HCEC 1CT (cell line): Measurements from ENCODE around the gene SUN1.

Experiments
- DNase-seq: peaks from one replicate; pipeline ENCODE4 v3.0.0-alpha.2; 2017

The SUN1 gene

DNA sequence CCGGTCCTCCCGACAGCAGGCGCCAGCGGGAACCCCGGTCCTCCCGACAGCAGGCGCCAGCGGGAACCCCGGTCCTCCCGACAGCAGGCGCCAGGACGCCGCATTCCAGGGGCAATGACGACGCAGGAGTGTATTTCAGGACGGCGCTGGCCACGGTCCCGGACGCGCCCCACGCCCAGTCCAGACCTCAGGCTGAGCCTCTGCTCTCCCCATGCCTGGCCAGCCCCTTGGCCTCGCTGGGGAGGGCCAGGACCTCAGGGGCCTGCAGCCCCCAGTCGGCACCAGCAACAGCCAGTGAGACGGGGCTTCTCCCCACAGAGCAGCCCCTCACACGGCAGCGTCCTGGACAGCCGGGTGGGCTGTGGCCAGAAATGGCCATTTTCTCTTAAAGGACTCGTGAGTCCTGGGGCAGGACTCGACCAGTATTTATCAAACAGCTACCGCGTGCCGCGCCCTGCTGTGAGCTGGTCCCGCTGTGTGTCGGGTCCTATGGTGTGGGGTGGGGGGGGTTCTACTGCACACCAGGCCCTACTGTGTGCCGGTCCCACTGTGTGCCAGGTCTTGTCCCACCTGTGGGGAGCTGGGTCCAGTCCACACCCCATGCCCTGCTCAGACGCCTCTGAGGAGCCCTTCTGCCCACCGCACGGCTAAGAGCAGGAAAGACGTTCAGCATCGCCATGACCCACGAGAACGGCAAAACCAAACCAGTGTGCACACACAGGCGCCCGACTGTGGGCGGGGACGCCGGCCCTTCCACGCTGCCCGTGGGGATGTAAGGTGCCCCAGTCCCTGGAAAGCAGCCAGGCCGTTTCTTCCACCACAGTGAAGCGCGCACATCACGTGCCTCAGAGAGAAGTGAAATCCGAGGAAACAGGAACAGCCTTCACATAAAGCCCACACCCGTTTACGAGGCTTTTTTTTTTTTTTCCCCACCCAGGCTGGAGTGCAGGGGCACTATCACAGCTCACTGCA lies 77.4 kb downstream of the SUN1 start:
- no peak for DNase-seq

DNA sequence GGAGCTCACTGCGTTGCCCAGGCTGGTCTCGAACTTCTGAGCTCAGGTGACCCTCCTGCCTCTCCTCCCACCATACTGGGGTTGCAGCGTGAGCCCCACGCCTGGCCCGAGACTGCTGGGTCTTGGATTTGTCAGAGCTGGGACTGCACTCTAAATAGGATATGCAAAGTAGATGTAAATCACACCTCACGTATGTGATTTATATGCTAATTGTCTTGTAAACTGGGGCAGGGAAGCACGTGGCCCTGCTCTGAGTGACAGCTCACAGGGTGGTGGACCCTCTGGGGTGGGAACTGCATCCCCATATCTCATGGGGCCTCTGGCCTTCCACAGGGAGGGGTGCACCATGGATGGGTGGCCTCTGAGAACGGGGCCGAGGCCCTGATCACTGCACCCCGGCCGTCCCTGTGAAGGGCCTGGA lies 78.2 kb downstream of the SUN1 start:
- no peak for DNase-seq

DNA sequence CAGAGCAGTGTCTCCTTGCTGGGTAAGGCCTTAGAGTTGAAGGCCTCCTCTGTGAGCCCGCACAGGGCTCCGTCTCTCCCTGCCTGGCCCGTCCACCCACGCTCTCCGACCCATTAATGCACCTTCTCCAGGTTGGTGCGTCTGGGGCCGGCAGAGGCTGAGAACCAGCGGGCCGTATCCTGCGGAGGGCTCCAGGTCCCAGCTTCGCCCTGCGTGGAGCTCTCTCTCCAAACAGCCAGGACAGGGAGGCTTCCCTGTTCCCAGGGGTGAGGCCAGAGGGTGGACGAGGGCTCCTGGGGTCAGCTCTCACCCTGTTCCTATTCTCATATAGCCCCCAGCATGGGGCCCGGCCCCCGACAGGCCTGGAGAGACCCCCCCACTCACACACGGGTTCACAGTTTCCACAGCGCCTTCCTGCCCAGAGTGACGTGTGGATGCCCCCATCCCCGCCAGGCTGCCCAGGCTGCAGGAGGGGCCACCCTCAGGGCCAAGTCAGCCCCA lies 78.7 kb downstream of the SUN1 start:
- DNase-seq, result no peak

DNA sequence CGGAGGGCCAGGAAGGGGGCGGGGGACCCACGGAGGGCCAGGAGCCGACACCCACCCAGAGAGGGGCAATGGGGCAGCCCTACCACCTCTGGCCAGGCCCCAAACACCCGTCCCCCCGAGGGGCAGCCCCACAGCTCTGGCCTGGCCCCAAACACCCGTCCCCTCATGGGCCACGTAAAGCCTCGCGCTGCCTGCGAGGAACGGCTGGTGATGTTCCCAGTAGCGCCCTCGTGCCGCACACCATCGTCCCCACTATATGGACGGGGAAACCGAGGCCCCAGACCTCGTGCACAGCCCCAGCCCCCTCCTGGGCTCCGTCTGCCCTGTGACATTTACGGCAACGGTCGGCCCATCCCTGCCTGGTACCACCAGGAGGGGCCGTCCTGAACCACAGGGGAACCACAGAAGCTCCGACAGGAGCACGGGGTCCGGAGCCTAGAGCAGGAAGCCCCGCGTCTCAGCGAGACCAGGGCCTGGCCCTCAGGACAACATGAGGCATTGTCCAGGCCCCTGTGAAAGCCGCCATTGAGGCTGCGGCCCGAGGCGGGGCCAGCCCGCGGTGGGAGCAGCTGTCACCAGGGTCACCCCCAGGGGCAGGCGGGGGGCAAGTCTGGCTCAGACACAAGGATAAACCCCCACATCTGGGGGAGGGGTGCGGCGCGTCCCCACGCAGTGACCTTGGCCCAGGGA lies 79.7 kb downstream of the SUN1 start:
- DNase-seq, result no peak

DNA sequence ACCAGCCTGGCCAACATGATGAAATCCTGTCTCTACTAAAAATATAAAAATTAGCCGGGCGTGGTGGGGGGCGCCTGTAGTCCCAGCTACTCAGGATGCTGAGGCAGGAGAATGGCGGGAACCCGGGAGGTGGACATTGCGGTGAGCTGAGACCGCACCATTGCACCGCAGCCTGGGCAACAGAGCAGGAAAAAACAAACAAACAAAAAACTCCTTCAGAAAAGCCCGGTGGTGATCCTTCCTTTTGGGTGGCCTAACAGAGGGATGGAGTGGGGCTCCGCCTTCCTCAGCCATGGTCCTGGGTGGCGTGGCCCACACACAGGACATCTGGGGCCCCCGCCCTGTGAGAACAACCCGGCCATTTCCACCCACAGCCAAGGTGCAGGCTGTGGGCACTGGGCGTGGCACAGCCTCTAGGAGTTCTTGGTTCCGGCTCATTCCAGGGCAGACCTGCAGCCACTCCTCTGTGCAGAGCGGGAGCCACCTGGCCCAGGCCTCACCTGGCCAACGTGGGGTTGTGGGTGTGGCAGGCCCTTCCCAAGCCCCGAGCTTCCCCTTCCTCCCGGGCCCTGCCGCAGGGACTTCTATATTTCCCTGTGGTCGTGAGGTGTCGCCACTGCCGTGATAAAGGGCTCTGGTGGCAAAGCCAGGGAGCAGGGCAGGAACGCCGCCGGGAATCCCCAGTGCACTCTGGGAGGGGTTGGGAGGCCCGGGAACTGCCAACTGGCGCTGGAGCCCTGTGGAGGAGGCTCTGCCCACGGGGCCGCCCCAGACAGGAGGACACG lies 81.7 kb downstream of the SUN1 start:
- no peak for DNase-seq

DNA sequence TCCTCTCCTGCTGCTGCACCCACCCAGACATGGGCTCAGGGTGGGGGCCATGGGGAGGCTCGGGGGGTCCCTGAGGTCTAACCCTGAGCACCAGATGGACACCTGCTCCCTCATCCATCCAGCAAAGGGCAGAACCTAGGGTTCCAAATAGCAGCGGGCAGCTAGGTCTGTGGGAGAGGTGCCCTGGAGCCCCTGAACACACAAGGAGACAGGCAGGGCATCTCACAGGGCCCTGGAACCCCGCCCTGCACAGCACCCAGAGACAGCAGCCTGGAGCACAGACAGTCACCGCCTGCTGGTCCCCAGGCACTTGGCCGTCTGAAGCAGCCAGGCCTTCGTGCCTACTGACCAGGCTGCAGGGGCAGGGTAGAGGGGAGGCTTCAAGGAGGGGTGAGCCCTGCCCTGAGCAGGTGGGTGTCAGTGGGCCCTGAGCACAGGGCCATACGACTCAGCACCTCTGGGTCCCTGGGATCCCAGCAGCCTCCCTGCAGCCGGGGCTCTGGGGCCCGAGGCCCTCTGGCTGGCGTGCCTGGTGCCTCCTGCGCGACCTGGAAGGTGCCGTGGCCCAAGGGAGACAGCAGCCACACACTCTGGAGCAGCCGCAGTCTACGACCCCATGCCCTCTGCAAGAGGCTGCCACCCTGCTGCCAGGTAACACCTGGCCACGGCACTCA lies 82.4 kb downstream of the SUN1 start:
- no peak for DNase-seq

DNA sequence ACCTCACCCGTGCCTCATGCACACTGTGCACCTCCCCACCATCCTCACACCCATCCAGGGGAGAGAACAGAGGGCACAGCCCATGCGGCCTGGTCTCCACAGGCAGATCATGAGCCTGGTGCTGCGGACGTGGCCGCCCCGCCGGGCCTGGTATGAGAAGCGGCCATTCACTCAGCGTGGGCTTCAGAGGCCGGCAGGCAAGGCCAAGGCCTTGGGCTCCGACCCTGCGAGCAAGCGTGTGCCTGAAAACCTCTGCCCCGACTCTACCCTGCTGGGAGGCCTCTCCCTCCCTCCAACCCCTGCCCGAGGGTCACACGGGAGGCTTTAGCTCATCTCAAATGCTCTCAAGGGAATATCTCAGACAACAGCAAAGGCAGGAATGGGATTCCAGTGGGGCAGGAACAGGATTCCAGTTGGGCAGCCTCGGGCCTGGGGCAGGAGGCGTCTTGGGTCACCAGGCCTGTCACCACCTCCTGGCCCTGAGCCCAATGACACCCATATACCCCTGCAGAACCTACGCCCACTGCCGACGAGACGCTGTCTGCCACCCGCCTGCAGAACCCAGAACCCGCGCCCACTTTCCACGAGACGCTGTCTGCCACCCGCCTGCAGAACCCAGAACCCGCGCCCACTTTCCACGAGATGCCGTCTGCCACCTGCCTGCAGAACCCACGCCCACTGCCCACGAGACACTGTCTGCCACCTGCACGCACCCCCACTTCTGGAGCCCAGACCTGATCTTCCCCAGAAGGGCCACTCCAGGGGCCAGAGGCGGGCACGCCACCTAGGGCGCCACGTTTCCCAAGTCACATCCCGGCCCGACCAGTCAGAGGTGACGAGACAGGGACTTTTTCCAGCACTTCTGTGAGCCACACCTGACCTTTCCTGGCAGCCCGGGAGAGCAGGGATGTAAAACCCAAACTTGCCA lies 83.3 kb downstream of the SUN1 start:
- no peak for DNase-seq

DNA sequence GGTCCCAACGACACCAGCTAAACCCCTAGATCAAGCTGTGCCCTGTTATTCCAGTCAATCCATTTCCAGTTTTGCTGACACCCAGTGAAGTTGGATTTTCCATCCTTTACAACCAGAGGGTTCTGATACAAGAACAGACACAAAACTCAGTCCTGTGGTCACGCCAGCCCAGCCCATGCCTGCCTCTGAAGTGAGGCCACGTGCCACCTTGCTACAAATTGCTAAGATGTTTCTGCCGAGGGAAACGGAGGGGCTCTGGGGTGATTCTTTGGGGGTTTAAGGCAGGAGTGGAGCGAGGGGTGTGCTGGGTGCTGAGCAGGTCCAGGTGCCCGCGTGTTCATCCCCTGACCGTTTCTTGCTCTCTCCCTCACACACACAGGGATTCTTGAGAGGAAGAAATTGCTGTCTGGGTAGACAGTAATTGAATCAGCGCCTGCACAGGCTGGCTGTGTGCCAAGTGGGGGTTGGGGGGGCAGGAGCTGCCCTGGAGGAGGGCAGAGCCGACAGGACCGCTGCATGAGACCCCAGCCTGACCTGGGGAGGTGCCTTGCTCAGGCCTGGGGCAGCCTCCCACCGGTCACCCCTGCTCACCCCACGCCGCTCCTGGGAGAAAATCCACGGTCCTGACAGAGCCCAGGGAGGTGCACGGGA lies 84.1 kb downstream of the SUN1 start:
- no peak for DNase-seq

DNA sequence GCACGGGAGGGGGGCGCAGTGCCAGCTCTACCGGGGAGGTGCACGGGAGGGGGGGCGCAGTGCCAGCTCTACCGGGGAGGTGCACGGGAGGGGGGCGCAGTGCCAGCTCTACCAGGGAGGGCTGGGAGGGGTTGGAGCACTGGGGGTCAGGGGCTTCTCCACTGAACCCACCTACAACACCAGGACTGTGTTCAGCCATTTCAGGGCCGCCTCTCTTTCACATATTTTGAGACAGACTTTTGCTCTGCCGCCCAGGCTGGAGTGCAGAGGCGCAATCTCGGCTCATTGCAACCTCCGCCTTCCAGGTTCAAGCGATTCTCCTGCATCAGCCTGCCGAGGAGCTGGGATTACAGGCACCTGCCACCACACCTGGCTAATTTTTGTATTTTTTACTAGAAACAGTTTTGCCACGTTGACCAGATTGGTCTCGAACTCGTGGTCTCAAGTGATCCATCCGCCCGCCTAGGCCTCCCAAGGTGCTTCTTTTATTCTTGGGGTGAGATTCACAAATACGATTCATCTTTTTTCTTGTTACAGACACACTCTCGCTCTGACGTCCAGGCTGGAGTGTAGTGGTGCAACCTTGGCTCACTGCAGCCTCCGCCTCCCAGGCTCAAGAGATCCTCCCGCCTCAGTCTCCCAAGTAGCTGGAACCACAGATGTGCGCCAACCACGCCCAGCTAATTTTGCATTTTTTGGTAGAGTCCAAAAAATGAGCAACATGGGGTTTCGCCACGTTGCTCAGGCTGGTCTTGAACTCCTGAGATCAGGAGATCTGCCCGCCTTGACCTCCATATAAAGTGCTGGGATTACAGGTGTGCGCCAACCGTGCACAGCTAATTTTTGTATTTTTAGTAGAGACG lies 85.2 kb downstream of the SUN1 start:
- DNase-seq, result no peak

DNA sequence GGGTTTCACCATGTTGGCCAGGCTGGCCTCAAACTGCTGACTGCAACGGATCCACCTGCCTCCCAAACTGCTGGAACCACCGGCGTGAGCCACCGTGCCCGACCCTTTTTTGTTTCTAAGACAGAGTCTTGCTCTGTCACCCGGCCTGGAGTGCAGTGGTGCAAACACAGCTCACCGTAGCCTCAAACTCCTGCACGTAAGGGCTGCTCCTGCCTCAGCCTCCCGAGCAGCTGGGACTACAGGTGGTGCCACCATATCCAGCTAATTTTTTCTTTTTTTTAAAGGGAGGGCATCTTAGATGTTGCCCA lies 85.8 kb downstream of the SUN1 start:
- no peak for DNase-seq

DNA sequence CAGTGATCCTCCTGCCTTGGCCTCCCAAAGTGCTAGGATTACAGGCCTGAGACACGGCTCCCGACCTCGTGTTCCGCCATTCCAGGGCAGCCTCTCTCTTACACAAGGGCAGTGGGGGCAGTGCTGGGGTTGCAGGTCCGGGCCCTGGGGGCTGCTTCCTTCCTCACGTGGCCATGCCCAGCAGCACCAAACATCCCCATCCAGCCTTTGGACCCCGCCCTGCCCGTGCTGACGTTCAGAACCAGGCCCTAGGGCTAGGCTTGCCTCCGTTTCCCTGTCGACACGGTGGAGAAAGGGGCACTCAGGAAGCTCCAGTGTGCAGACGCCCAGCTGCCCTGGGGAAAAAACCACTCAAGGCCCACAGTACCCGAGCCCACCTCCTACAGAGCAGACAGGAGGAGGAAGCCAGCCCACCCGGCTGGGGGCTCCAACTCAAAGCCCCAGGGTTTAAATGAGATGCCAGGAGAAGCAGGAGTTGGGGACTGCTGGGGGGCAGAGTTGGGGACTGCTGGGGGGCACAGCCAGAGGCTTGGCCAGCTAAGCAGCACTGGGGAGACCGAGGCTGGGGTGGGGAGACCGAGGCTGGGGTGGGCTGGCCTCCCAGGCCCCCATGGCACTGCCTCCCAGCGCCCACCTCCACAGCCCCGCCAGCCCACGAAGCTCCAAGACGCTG lies 86.3 kb downstream of the SUN1 start:
- no peak for DNase-seq

DNA sequence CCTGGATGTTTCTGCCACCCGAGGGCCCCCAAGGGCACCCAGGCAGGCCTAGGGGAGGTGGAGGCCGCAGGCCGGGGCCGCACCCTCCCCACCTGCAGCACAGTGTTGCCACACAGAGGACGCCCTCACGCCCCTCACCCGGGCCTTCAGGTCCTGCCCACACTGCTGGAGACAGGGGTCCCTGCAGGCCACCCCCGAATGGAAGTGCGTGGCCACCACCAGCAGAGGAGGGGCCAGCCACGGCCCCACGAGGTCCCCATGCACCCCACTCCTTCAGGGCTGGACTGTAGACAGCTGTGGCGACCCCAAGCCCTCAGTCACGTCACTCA lies 86.8 kb downstream of the SUN1 start:
- no peak for DNase-seq

DNA sequence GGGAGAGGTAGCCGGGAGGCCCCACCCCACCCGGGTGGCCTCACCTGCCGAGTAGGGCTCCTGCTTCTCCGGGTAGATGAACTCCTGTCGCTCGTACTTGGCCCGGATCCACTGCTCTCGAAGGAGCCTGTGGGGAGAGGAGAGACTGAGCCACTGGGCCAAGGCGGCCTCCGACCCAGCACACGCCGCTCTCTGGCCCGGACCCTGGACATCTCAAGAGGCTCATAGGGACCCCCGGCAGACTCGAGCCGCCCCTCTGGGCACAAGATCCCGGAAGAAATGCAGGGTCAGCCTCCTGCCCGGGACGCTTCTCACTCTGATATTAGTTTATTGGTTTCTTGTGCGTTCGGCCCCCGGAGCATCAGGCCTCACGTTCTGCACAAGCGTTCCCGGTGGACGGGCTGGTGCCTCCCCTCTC lies 87.7 kb downstream of the SUN1 start:
- DNase-seq, result no peak

DNA sequence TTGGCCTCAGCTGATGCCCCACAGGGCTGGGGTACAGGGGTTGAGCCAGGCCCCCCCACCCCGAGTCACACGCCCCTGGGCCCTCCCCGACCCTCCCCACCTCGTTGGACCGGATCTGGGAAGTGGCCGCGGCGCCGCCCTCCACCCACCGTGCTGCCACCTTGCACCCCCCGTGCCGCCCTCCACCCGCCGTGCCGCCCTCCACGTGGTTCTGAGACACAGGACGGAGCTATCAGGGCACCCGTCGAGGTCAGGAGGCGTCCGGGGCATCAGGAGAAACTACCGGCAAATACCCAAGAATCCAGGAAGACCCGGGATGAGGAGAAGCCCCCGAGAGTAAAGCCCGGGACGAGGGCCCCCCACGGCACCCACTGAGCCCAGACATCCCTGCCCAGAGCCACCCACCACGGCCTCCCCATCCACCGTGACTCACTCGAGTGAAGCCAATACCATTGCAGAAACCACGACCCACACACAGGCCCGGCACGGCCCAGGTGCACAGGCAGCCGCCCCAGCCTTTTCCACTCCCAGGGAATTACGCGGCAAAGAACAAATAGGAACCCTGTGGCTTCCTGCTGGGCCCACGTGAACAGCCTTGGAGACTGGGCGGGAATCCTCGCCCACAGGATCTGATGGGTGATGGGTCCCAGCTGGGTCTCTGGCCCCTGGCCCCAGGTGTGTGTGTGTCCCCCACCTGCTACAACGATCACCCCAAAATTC lies 88.2 kb downstream of the SUN1 start:
- no peak for DNase-seq

DNA sequence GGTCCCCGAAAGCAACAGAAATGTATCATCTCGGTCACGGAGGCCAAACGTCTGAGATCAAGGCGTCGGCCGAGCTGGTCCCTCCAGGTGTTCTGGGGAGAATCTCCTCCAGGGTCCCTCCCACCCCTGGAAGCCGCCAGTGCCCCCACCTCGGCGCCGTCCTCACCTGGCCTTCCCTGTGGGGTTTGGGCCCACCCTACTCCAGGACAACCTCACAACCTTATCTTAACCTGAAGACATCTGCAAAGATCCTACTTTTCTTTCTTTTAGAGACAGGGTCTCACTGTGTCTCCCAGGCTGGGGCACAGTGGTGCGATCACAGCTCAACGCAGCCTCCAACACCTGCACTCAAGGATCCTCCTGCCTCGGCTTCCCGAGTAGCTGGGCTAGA lies 88.8 kb downstream of the SUN1 start:
- no peak for DNase-seq

DNA sequence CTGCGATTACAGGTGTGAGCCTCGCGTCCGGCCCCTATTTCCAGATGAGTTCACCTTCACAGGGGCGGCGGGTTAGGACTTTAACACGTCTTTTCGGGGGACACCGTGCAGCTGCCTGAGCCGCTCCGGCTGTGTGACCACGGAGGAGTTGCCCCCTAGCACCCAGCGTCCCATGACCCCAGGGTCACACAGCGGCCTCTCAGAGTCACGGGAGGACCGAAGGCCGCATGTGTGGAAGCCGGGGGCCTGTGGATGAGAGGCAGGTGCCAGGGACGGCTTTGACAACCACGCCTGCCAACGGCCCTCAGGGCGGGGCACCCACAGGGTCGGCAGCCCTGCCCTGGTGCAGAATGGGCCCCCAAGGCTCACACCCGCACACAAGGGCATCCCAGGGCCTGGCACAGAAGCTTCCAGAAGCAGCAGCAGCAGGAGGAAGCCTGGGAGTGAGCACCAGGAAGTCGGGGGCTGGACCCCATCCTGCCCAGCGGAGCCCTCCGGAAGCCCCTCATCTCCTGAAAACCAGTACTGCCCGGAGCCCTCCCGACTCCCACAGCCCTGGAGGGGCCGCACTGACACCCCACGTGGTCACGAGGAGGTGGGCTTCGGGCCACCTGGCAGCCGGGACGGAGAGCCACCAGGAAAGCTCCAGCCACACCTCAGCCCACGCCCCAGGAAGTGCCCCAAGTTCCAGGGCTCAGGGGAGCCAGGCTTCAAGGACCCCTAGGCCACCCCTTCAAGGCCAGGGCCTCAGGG lies 89.5 kb downstream of the SUN1 start:
- no peak for DNase-seq

DNA sequence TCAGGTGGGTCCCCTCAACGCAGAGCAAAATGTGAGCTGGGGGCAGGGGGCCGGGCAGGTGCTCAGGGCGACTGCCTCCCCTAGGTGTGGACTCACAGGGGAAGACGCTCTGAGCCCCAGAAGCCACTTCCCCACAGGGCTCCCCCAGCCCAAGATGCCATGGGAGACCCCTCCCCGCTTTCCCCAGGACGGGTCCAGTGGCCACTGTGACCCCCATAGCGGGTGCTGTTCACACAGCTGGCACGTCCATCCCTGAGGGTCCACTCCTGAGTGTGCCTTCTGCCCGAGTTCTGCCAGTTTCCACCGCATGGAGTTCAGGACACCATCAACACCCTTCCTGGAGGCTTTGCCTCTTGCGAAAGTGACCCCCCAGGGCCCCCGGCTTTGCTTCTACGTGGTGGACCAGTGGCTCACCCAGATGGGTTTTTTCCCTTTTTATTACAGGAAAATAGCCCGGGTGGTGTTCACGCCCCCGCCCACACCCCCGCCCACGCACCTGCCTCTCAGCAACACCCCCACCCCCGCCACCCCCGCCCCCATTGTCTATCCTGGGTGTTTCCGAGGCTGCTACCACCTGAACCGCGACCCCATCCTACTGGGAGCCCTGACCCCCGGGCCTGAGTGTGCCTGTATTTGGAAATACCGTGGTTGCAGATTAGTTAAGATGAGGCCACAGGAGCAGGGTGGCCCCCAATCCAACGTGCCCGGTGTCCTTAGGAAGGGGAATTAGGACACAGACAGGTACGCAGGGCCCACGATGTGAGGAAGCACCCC lies 90.2 kb downstream of the SUN1 start:
- no peak for DNase-seq
